NCI-H1694 treated with DMSO at 0.1 percent for 48 hours (cell line): ENCODE data around the gene ZFY.

Source experiments
- DNase-seq: peaks from one replicate; lab custom pipeline; 2025; lab: John Stamatoyannopoulos, UW

ZFY gene

GRCh38 chrY:2934861-2935715 is at the start of gene ZFY:
ZFY (plus strand) TSS chrY:2935381; CDS start chrY:2953937, 18,556 bp downstream.
- no peak for DNase-seq

- no peak for DNase-seq
These were observed 49.3 kb upstream of the ZFY start for GRCh38 chrY:2885880-2886279.

GRCh38 chrY:2887386-2887785 is 47.8 kb upstream of the ZFY start:
- DNase-seq = no peak

GRCh38 chrY:2887955-2888354 is 47.2 kb upstream of the ZFY start:
- DNase-seq = no peak

- DNase-seq = no peak
These were observed 41.7 kb upstream of the ZFY start for GRCh38 chrY:2893471-2893870.

- no peak for DNase-seq
These were observed 39.1 kb upstream of the ZFY start for GRCh38 chrY:2896050-2896449.

GRCh38 chrY:2907356-2907755 is 27.8 kb upstream of the ZFY start:
- DNase-seq = no peak

- DNase-seq = no peak
These were observed 21.9 kb upstream of the ZFY start for GRCh38 chrY:2913066-2913815.

GRCh38 chrY:2934078-2934477 is 1.1 kb upstream of the ZFY start:
- no peak for DNase-seq

GRCh38 chrY:2935716-2936435 is 695 bp downstream of the ZFY start:
- DNase-seq = no peak

- DNase-seq = no peak
These were observed 1.2 kb downstream of the ZFY start for GRCh38 chrY:2936436-2936750.

- DNase-seq = no peak
These were observed 2.0 kb downstream of the ZFY start for GRCh38 chrY:2937149-2937548.

GRCh38 chrY:2949590-2950252 is 14.5 kb downstream of the ZFY start:
- no peak for DNase-seq

GRCh38 chrY:2950655-2951054 is 15.5 kb downstream of the ZFY start:
- DNase-seq = no peak

- no peak for DNase-seq
These were observed 17.7 kb downstream of the ZFY start for GRCh38 chrY:2952912-2953311.

- no peak for DNase-seq
These were observed 19.6 kb downstream of the ZFY start for GRCh38 chrY:2954735-2955134.

- no peak for DNase-seq
These were observed 20.4 kb downstream of the ZFY start for GRCh38 chrY:2955561-2955960.

GRCh38 chrY:2962061-2962460 is 26.9 kb downstream of the ZFY start:
- no peak for DNase-seq

- DNase-seq = no peak
These were observed 29.6 kb downstream of the ZFY start for GRCh38 chrY:2964814-2965213.

- DNase-seq = no peak
These were observed 30.4 kb downstream of the ZFY start for GRCh38 chrY:2965629-2966028.

- no peak for DNase-seq
These were observed 34.4 kb downstream of the ZFY start for GRCh38 chrY:2969561-2969960.

- DNase-seq = no peak
These were observed 37.5 kb downstream of the ZFY start for GRCh38 chrY:2972708-2973107.
